ENCODE measurements around the gene RBM15.

The RBM15 gene

GRCh38 chr1:110344152-110344551 lies 5.0 kb downstream of the RBM15 start:
- Histone ChIP-seq H3K4me3 (ENCODE audit: low read length) (no peak overlapping the region), H3K4me1 (ENCODE audit: control insufficient read depth, insufficient read depth, low read length) (peaks cover 34% of the 10 kb centered on the region), H3K9me3 (ENCODE audit: control insufficient read depth, low read length) (no peaks in the 10 kb centered on the region), H3K27me3 (ENCODE audit: control insufficient read depth, insufficient read depth, low read length) (no peaks in the 10 kb centered on the region), H3K36me3 (ENCODE audit: control insufficient read depth, insufficient read depth, low read length) (no peaks in the 10 kb centered on the region), H3K9ac (ENCODE audit: low read length) (no peak overlapping the region)

GRCh38 chr1:110345480-110345879 lies 6.3 kb downstream of the RBM15 start:
- no peaks in the 10 kb centered on the region for H3K27me3 ChIP-seq (ENCODE audit: control insufficient read depth, insufficient read depth, low read length)
- H3K36me3 ChIP-seq (ENCODE audit: control insufficient read depth, insufficient read depth, low read length): no peaks in the 10 kb centered on the region
- no peaks in the 10 kb centered on the region for H3K9me3 ChIP-seq (ENCODE audit: control insufficient read depth, low read length)
- peaks cover 29% of the 10 kb centered on the region for H3K4me1 ChIP-seq (ENCODE audit: control insufficient read depth, insufficient read depth, low read length)
- no peak overlapping the region for H3K4me3 ChIP-seq (ENCODE audit: low read length)
- no peak overlapping the region for H3K9ac ChIP-seq (ENCODE audit: low read length)

GRCh38 chr1:110346690-110347089 lies 7.5 kb downstream of the RBM15 start:
- Histone ChIP-seq H3K27me3 (ENCODE audit: control insufficient read depth, insufficient read depth, low read length) (no peaks in the 10 kb centered on the region), H3K4me3 (ENCODE audit: low read length) (no peak overlapping the region), H3K9ac (ENCODE audit: low read length) (no peak overlapping the region), H3K36me3 (ENCODE audit: control insufficient read depth, insufficient read depth, low read length) (no peaks in the 10 kb centered on the region), H3K4me1 (ENCODE audit: control insufficient read depth, insufficient read depth, low read length) (peaks cover 17% of the 10 kb centered on the region), H3K9me3 (ENCODE audit: control insufficient read depth, low read length) (no peaks in the 10 kb centered on the region)

GRCh38 chr1:110347182-110347893 lies 8.2 kb downstream of the RBM15 start:
- no peaks in the 10 kb centered on the region for H3K27me3 ChIP-seq (ENCODE audit: control insufficient read depth, insufficient read depth, low read length)
- no peak overlapping the region for H3K4me3 ChIP-seq (ENCODE audit: low read length)
- no peaks in the 10 kb centered on the region for H3K36me3 ChIP-seq (ENCODE audit: control insufficient read depth, insufficient read depth, low read length)
- no peaks in the 10 kb centered on the region for H3K9me3 ChIP-seq (ENCODE audit: control insufficient read depth, low read length)
- H3K4me1 ChIP-seq (ENCODE audit: control insufficient read depth, insufficient read depth, low read length): peaks cover 11% of the 10 kb centered on the region
- no peak overlapping the region for H3K9ac ChIP-seq (ENCODE audit: low read length)

GRCh38 chr1:110348050-110348449 lies 8.9 kb downstream of the RBM15 start:
- Histone ChIP-seq H3K4me1 (ENCODE audit: control insufficient read depth, insufficient read depth, low read length) (peaks cover 11% of the 10 kb centered on the region), H3K9ac (ENCODE audit: low read length) (no peak overlapping the region), H3K4me3 (ENCODE audit: low read length) (no peak overlapping the region), H3K27me3 (ENCODE audit: control insufficient read depth, insufficient read depth, low read length) (no peaks in the 10 kb centered on the region), H3K9me3 (ENCODE audit: control insufficient read depth, low read length) (no peaks in the 10 kb centered on the region), H3K36me3 (ENCODE audit: control insufficient read depth, insufficient read depth, low read length) (no peaks in the 10 kb centered on the region)

- Histone ChIP-seq H3K4me1 (ENCODE audit: control insufficient read depth, insufficient read depth, low read length) (peaks cover 11% of the 10 kb centered on the region), H3K4me3 (ENCODE audit: low read length) (no peak overlapping the region), H3K9ac (ENCODE audit: low read length) (no peak overlapping the region), H3K9me3 (ENCODE audit: control insufficient read depth, low read length) (no peaks in the 10 kb centered on the region), H3K27me3 (ENCODE audit: control insufficient read depth, insufficient read depth, low read length) (no peaks in the 10 kb centered on the region), H3K36me3 (ENCODE audit: control insufficient read depth, insufficient read depth, low read length) (no peaks in the 10 kb centered on the region)
Measured at GRCh38 chr1:110348771-110349170, 9.6 kb downstream of the RBM15 start.

GRCh38 chr1:110350360-110350759 lies 11.2 kb downstream of the RBM15 start:
- H3K36me3 ChIP-seq (ENCODE audit: control insufficient read depth, insufficient read depth, low read length): no peaks in the 10 kb centered on the region
- no peaks in the 10 kb centered on the region for H3K9me3 ChIP-seq (ENCODE audit: control insufficient read depth, low read length)
- H3K4me1 ChIP-seq (ENCODE audit: control insufficient read depth, insufficient read depth, low read length): peaks cover 11% of the 10 kb centered on the region
- no peak overlapping the region for H3K4me3 ChIP-seq (ENCODE audit: low read length)
- H3K27me3 ChIP-seq (ENCODE audit: control insufficient read depth, insufficient read depth, low read length): no peaks in the 10 kb centered on the region
- H3K9ac ChIP-seq (ENCODE audit: low read length): no peak overlapping the region

GRCh38 chr1:110355321-110355720 lies 16.1 kb downstream of the RBM15 start:
- Histone ChIP-seq H3K27me3 (ENCODE audit: control insufficient read depth, insufficient read depth, low read length) (no peaks in the 10 kb centered on the region), H3K9me3 (ENCODE audit: control insufficient read depth, low read length) (no peaks in the 10 kb centered on the region), H3K4me1 (ENCODE audit: control insufficient read depth, insufficient read depth, low read length) (peaks cover 9% of the 10 kb centered on the region), H3K4me3 (ENCODE audit: low read length) (no peak overlapping the region), H3K9ac (ENCODE audit: low read length) (no peak overlapping the region), H3K36me3 (ENCODE audit: control insufficient read depth, insufficient read depth, low read length) (no peaks in the 10 kb centered on the region)

GRCh38 chr1:110356379-110356778 lies 17.2 kb downstream of the RBM15 start:
- H3K9me3 ChIP-seq (ENCODE audit: control insufficient read depth, low read length): no peaks in the 10 kb centered on the region
- no peak overlapping the region for H3K9ac ChIP-seq (ENCODE audit: low read length)
- H3K36me3 ChIP-seq (ENCODE audit: control insufficient read depth, insufficient read depth, low read length): no peaks in the 10 kb centered on the region
- H3K27me3 ChIP-seq (ENCODE audit: control insufficient read depth, insufficient read depth, low read length): no peaks in the 10 kb centered on the region
- no peak overlapping the region for H3K4me3 ChIP-seq (ENCODE audit: low read length)
- peaks cover 9% of the 10 kb centered on the region for H3K4me1 ChIP-seq (ENCODE audit: control insufficient read depth, insufficient read depth, low read length)

- Histone ChIP-seq H3K9me3 (ENCODE audit: control insufficient read depth, low read length) (no peaks in the 10 kb centered on the region), H3K9ac (ENCODE audit: low read length) (no peak overlapping the region), H3K27me3 (ENCODE audit: control insufficient read depth, insufficient read depth, low read length) (no peaks in the 10 kb centered on the region), H3K4me3 (ENCODE audit: low read length) (no peak overlapping the region), H3K4me1 (ENCODE audit: control insufficient read depth, insufficient read depth, low read length) (peaks cover 9% of the 10 kb centered on the region), H3K36me3 (ENCODE audit: control insufficient read depth, insufficient read depth, low read length) (no peaks in the 10 kb centered on the region)
Measured at GRCh38 chr1:110360431-110360830, 21.3 kb downstream of the RBM15 start.

GRCh38 chr1:110361856-110362255 lies 22.7 kb downstream of the RBM15 start:
- Histone ChIP-seq H3K9ac (ENCODE audit: low read length) (no peak overlapping the region), H3K9me3 (ENCODE audit: control insufficient read depth, low read length) (no peaks in the 10 kb centered on the region), H3K4me3 (ENCODE audit: low read length) (no peak overlapping the region), H3K36me3 (ENCODE audit: control insufficient read depth, insufficient read depth, low read length) (no peaks in the 10 kb centered on the region), H3K27me3 (ENCODE audit: control insufficient read depth, insufficient read depth, low read length) (no peaks in the 10 kb centered on the region), H3K4me1 (ENCODE audit: control insufficient read depth, insufficient read depth, low read length) (no peaks in the 10 kb centered on the region)

GRCh38 chr1:110364221-110364620 lies 25.0 kb downstream of the RBM15 start:
- no peak overlapping the region for H3K9ac ChIP-seq (ENCODE audit: low read length)
- H3K36me3 ChIP-seq (ENCODE audit: control insufficient read depth, insufficient read depth, low read length): no peaks in the 10 kb centered on the region
- no peak overlapping the region for H3K4me3 ChIP-seq (ENCODE audit: low read length)
- no peaks in the 10 kb centered on the region for H3K27me3 ChIP-seq (ENCODE audit: control insufficient read depth, insufficient read depth, low read length)
- H3K4me1 ChIP-seq (ENCODE audit: control insufficient read depth, insufficient read depth, low read length): no peaks in the 10 kb centered on the region
- no peaks in the 10 kb centered on the region for H3K9me3 ChIP-seq (ENCODE audit: control insufficient read depth, low read length)

GRCh38 chr1:110370827-110371226 lies 31.6 kb downstream of the RBM15 start:
- Histone ChIP-seq H3K4me3 (ENCODE audit: low read length) (no peak overlapping the region), H3K4me1 (ENCODE audit: control insufficient read depth, insufficient read depth, low read length) (no peaks in the 10 kb centered on the region), H3K36me3 (ENCODE audit: control insufficient read depth, insufficient read depth, low read length) (no peaks in the 10 kb centered on the region), H3K9ac (ENCODE audit: low read length) (no peak overlapping the region), H3K9me3 (ENCODE audit: control insufficient read depth, low read length) (no peaks in the 10 kb centered on the region), H3K27me3 (ENCODE audit: control insufficient read depth, insufficient read depth, low read length) (no peaks in the 10 kb centered on the region)

Measured in mucosa of stomach (tissue), 1 donor.